IMR-90 (cell line): ENCODE data around the gene TBC1D22A. TPM values are rescaled to one million over a fixed set of nuclear protein-coding genes. Genes with fewer than 3 reads are reported as not detected.

ENCODE experiments used
- ATAC-seq: fragments of 200-7000 bp; cut with Tn5 transposase; 2 replicates; pipeline ENCODE4 v1.9.1; 2020; ENCODE audit warnings: low read depth, mild to moderate bottlenecking, moderate library complexity
- BruUV-seq: library from RNA; stranded (reverse); fragments of 400-500 nt; replicated peaks from 2 replicates; lab custom pipeline; 2021; lab: Mats Ljungman, UMichigan
- CTCF ChIA-PET: fragments of 300-600 bp; formaldehyde crosslinking; extraction: SDS; loops from one replicate; lab custom pipeline; 2021; ENCODE audit warnings: antibody characterized with exemption; lab: Yijun Ruan, JAX
- POLR2A ChIA-PET: fragments of 300-600 bp; sonication (Branson Sonifier 250); formaldehyde crosslinking; loops from one replicate; lab custom pipeline; 2022; ENCODE audit warnings: antibody characterized with exemption; ENCODE audit not compliant: unreplicated experiment; lab: Charles Lee
- DNase-seq: peaks from one replicate; pipeline ENCODE4 v3.0.0; 2013
- H2AFZ ChIP-seq: replicated peaks from 2 replicates; pipeline ENCODE3; 2013; ENCODE audit warnings: low read length, mild to moderate bottlenecking; ENCODE audit not compliant: poor library complexity
- H2AK5ac ChIP-seq: 2 replicates; pipeline ENCODE4 v1.6.1; 2013; ENCODE audit warnings: low read depth, low read length, inconsistent platforms
- H2AK9ac ChIP-seq: replicated peaks from 2 replicates; pipeline ENCODE3; 2013; ENCODE audit warnings: mild to moderate bottlenecking, low read depth, low read length, moderate library complexity; ENCODE audit not compliant: poor library complexity
- H2BK120ac ChIP-seq: 2 replicates; pipeline ENCODE4 v1.6.1; 2013; ENCODE audit warnings: low read depth, low read length, inconsistent platforms
- H2BK15ac ChIP-seq: 3 replicates; pipeline ENCODE4 v1.6.1; 2013; ENCODE audit warnings: low read depth, low read length, inconsistent platforms
- H2BK20ac ChIP-seq: 2 replicates; pipeline ENCODE4 v1.6.1; 2013; ENCODE audit warnings: low read depth, mild to moderate bottlenecking, inconsistent platforms, low read length, moderate library complexity
- H2BK5ac ChIP-seq: 2 replicates; pipeline ENCODE4 v1.6.1; 2013; ENCODE audit warnings: mild to moderate bottlenecking, low read depth, low read length, inconsistent platforms; ENCODE audit not compliant: poor library complexity, severe bottlenecking
- H3K14ac ChIP-seq: replicated peaks from 2 replicates; pipeline ENCODE4 v1.6.1; 2013; ENCODE audit warnings: low read depth, low read length, inconsistent platforms
- H3K18ac ChIP-seq: 2 replicates; pipeline ENCODE4 v1.6.1; 2013; ENCODE audit warnings: low read depth, low read length, control low read depth
- H3K23ac ChIP-seq: 2 replicates; pipeline ENCODE4 v1.6.1; 2013; ENCODE audit warnings: low read depth, low read length, inconsistent platforms
- H3K27ac ChIP-seq: 2 replicates; pipeline ENCODE4 v1.5.1; 2013; ENCODE audit warnings: mild to moderate bottlenecking, control low read depth, low read length; ENCODE audit not compliant: insufficient read depth
- H3K27me3 ChIP-seq: 2 replicates; pipeline ENCODE4 v1.6.1; 2013; ENCODE audit warnings: low read length; ENCODE audit not compliant: control insufficient read depth, insufficient read depth
- H3K36me3 ChIP-seq: 2 replicates; pipeline ENCODE4 v1.6.1; 2013; ENCODE audit warnings: low read length, mixed read lengths; ENCODE audit not compliant: control insufficient read depth, insufficient read depth
- H3K4ac ChIP-seq: 2 replicates; pipeline ENCODE4 v1.6.1; 2013; ENCODE audit warnings: low read depth, low read length, inconsistent platforms
- H3K4me1 ChIP-seq: 2 replicates; pipeline ENCODE4 v1.6.1; 2013; ENCODE audit warnings: low read length, mixed read lengths; ENCODE audit not compliant: control insufficient read depth, insufficient read depth
- H3K4me2 ChIP-seq: 2 replicates; pipeline ENCODE4 v1.6.1; 2013; ENCODE audit warnings: low read depth, mild to moderate bottlenecking, control low read depth, low read length, moderate library complexity
- H3K4me3 ChIP-seq: 2 replicates; pipeline ENCODE4 v1.5.1; 2013; ENCODE audit warnings: low read depth, mild to moderate bottlenecking, control low read depth, low read length, moderate library complexity; ENCODE audit not compliant: insufficient read depth
- H3K56ac ChIP-seq: 2 replicates; pipeline ENCODE4 v1.6.1; 2013; ENCODE audit warnings: low read length, inconsistent platforms; ENCODE audit not compliant: insufficient read depth; ENCODE audit errors: extremely low read depth
- H3K79me1 ChIP-seq, 2 experiments: 2 replicates each; pipeline ENCODE4 v1.6.1; 2013; ENCODE audit warnings: low read length in 2 of 2, inconsistent platforms in 1 of 2, low read depth in 1 of 2
- H3K9ac ChIP-seq: 2 replicates; pipeline ENCODE4 v1.6.1; 2013; ENCODE audit warnings: low read depth, low read length, control low read depth
- H3K9me1 ChIP-seq: 2 replicates; pipeline ENCODE4 v1.6.1; 2013; ENCODE audit warnings: low read length, inconsistent platforms; ENCODE audit not compliant: insufficient read depth
- H3K9me3 ChIP-seq: 2 replicates; pipeline ENCODE4 v1.6.1; 2013; ENCODE audit warnings: low read length; ENCODE audit not compliant: control insufficient read depth, insufficient read depth
- H4K20me1 ChIP-seq: 2 replicates; pipeline ENCODE4 v1.6.1; 2013; ENCODE audit warnings: low read length, inconsistent platforms; ENCODE audit not compliant: insufficient read depth
- H4K5ac ChIP-seq: 2 replicates; pipeline ENCODE4 v1.6.1; 2013; ENCODE audit warnings: mild to moderate bottlenecking, low read depth, low read length, control low read depth
- H4K8ac ChIP-seq, 2 experiments: 2 replicates each; pipeline ENCODE4 v1.6.1; 2013; ENCODE audit warnings: low read depth in 2 of 2, low read length in 2 of 2, control low read depth in 1 of 2, inconsistent platforms in 1 of 2
- H4K91ac ChIP-seq: 2 replicates; pipeline ENCODE4 v1.6.1; 2013; ENCODE audit warnings: low read depth, low read length, inconsistent platforms; ENCODE audit not compliant: insufficient read depth
- WGBS, 2 experiments: methylation state at CpG; one replicate each; pipeline versions ENCODE4 v1.1.5 to v1.1.7; 2013; ENCODE audit warnings: missing lambda C conversion rate in 2 of 2; ENCODE audit not compliant: insufficient read length in 1 of 2; ENCODE audit errors: extremely low coverage in 2 of 2; 5-methylcytosine and 5-hydroxymethylcytosine counted together
- dilution Hi-C: fragments of 300-500 bp; cut with HindIII; formaldehyde crosslinking; loops from one replicate; pipeline ENCODE4 v1.14.3; 2018; ENCODE audit warnings: low sequenced_read_pairs; ENCODE audit not compliant: unreplicated experiment
- in situ Hi-C: fragments of 300-500 bp; cut with MboI; formaldehyde crosslinking; loops from 3 replicates; pipeline ENCODE4 v1.14.3; 2019; ENCODE audit warnings: low sequenced_read_pairs, inconsistent platforms, mixed read lengths
- intact Hi-C: fragments of 100-400 bp; cut with micrococcal nuclease; formaldehyde crosslinking; loops from 2 replicates; pipeline ENCODE4 v1.10.0; 2022
- polyA plus RNA-seq, 3 experiments: library from polyadenylated mRNA; depleted of rRNA; stranded (reverse); fragments of >200 nt; gene quantifications; 2 replicates each; pipeline ENCODE4 v1.2.3, GENCODE V29; 2012; ENCODE audit warnings: low replicate concordance in 1 of 3
- total RNA-seq: library from RNA; depleted of rRNA; stranded (reverse); fragments of >200 nt; gene quantifications from 2 replicates; pipeline ENCODE4 v1.2.3, GENCODE V29; 2012
- TF ChIP-seq, protein P1 (sequence below): fragments of 150-350 bp; IDR thresholded peaks from 2 replicates; pipeline ENCODE4 v1.6.1; 2016; ENCODE audit warnings: low read depth, mild to moderate bottlenecking, low read length, moderate library complexity, borderline replicate concordance

TBC1D22A gene
- total and polyA plus RNA-seq, 2 of the 4 experiments (the other 2 are of a cell fraction) = 9.0 to 16.7 TPM

DNA sequence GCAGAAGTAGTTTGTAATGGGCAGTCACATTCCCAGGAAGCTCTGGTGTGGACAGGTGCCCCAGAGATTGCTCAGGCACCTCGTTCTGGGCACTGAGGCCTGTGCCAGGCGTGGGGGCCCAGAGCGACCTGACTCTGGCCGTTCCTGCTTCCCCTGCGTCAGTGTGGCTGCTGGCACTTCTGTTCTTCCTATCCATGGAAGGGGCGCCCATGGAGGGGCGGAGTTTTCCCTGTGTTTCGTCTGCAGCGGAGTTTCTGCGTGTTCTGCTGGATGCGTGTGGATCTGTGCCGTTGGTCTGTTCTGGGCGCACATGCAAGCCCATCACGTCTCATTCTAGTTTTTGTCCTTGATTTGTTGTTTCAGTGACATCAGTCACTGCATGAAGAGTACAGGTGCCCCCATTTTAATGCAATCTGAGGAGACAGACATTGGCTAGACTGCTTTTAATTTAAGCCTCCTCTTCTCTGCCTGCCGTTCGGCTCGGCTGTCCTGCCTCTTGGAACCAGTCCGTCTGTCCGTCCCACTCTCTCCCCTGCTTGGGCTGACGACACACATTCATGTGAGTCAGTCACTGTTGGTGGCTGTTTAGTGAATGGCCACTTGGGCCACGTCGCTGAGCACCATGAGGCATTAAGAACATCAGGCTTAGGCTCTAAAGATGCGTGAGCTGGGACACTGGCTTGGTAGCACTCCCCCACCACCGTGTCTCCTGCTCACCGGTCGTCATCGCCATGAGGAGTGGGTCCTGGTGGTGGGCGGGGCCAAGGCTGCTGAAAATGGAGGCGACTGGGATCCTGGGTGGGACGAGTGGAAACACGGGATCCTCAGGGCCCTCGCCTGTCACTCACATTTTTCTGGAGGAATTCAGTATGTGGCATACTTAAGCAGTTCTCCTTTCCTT, 255.8 kb downstream of the TBC1D22A start:
- Histone ChIP-seq H4K8ac (no peak overlapping the region), H2AFZ (no peak overlapping the region), H4K20me1 (peaks cover 17% of the 10 kb centered on the region), H3K4me2 (no peak overlapping the region), H3K9me1 (peaks cover 12% of the 10 kb centered on the region), H3K9me3 (no peaks in the 10 kb centered on the region), H2BK15ac (no peak overlapping the region), H2BK5ac (no peak overlapping the region), H2BK120ac (no peak overlapping the region), H2AK9ac (peak overlapping the region; percentile 91), H3K56ac (no peak overlapping the region), H3K27me3 (no peaks in the 10 kb centered on the region), H3K27ac (no peak overlapping the region), H3K4me3 (no peak overlapping the region), H4K5ac (no peak overlapping the region), H3K23ac (no peak overlapping the region), H3K9ac (no peak overlapping the region), H2BK20ac (no peak overlapping the region), H3K36me3 (no peaks in the 10 kb centered on the region; the same call in 1 of the 2 replicates), H4K91ac (no peak overlapping the region), H2AK5ac (no peak overlapping the region), H3K18ac (no peak overlapping the region), H3K4ac (no peak overlapping the region; the same call in 1 of the 2 replicates), H3K14ac (no peak overlapping the region), H3K79me1 (peaks cover 6 to 19% of the 10 kb centered on the region in 2 experiments; a peak in 2 of 4 replicates), H3K4me1 (peaks cover 5% of the 10 kb centered on the region)
- ATAC-seq (no peak), DNase-seq (no peak)
- no TSS peak for BruUV-seq
- TF ChIP-seq, protein P1, sequence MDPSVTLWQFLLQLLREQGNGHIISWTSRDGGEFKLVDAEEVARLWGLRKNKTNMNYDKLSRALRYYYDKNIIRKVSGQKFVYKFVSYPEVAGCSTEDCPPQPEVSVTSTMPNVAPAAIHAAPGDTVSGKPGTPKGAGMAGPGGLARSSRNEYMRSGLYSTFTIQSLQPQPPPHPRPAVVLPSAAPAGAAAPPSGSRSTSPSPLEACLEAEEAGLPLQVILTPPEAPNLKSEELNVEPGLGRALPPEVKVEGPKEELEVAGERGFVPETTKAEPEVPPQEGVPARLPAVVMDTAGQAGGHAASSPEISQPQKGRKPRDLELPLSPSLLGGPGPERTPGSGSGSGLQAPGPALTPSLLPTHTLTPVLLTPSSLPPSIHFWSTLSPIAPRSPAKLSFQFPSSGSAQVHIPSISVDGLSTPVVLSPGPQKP = no peak
- ChIA-PET POLR2A (no interaction called here), CTCF (no interaction called here)
- 88% methylated on average over 15 of the region's 32 CpGs; no CpG with 5 or more reads in 1 of the 2 experiments for WGBS, 2 experiments
- dilution Hi-C loops = no loop called here
- in situ Hi-C loops = no loop called here
- intact Hi-C loops = no loop called here
